OCI-LY3 (cell line): ENCODE results near the gene ST14.

Source experiments
- CTCF ChIP-seq: fragments of 200-600, 300-600 bp; sonication (generic); IDR thresholded peaks from 2 replicates; pipeline ENCODE4 v1.5.1; 2014; ENCODE audit warnings: antibody characterized with exemption, low read length, low read depth
- EZH2phosphoT487 ChIP-seq: fragments of 200-600 bp; shearing (Covaris generic); IDR thresholded peaks from 2 replicates; pipeline ENCODE4 v1.6.1; 2018; ENCODE audit warnings: antibody characterized with exemption, mixed run types, low read depth

GRCh38 chr11:130129922-130130321 is 29.7 kb upstream of the ST14 start:
- TF ChIP-seq CTCF (no peak), EZH2phosphoT487 (no peak)
